Transverse colon (tissue), 4 donors: Measurements from ENCODE around the gene CBFA2T2.

ENCODE experiments used
- CTCF ChIP-seq, 5 experiments: fragments of 200-600 bp in 3 of 5; fragments of 450-650 bp in 2 of 5; sonication (generic) in 3 of 5; IDR thresholded peaks; 1 replicate in 2 of 5; 2 replicates in 3 of 5; pipeline ENCODE4 v1.5.1; 2016 to 2017; ENCODE audit warnings: antibody characterized with exemption in 5 of 5, inconsistent platforms in 3 of 5, mild to moderate bottlenecking in 2 of 5, moderate library complexity in 1 of 5
- EP300 ChIP-seq: sonication (generic); formaldehyde crosslinking; IDR thresholded peaks from one replicate; pipeline ENCODE4 v1.6.1; 2017; ENCODE audit warnings: antibody characterized with exemption, low read depth
- POLR2A ChIP-seq: fragments of 450-650 bp; IDR thresholded peaks from one replicate; pipeline ENCODE4 v1.6.1; 2016; ENCODE audit warnings: antibody characterized with exemption, mild to moderate bottlenecking, moderate library complexity
- POLR2AphosphoS5 ChIP-seq, 3 donors: sonication (generic); formaldehyde crosslinking; IDR thresholded peaks; one replicate each; pipeline ENCODE4 v1.6.1; 2016; ENCODE audit warnings: antibody characterized with exemption in 3 of 3

- TF ChIP-seq CTCF (IDR thresholded peaks at IDR 0.05) (no peak), POLR2A (no peak), POLR2AphosphoS5 (IDR thresholded peaks at IDR 0.05) (no peak), EP300 (no peak)
Observed at GRCh38 chr20:33694639-33695012, 204.7 kb downstream of the CBFA2T2 start.
